Suprapubic skin (tissue), 3 donors: Measurements from ENCODE around the gene CCDC112.

ENCODE experiments used
- EP300 ChIP-seq: sonication (generic); formaldehyde crosslinking; IDR thresholded peaks from one replicate; pipeline ENCODE4 v1.6.1; 2017; ENCODE audit warnings: antibody characterized with exemption
- POLR2A ChIP-seq, 2 donors: fragments of 450-650 bp; IDR thresholded peaks; one replicate each; pipeline ENCODE4 v1.6.1; 2017; ENCODE audit warnings: antibody characterized with exemption in 2 of 2, mild to moderate bottlenecking in 2 of 2, moderate library complexity in 2 of 2
- TF ChIP-seq, protein P1 (sequence below), 2 donors: fragments of 200-600 bp in 1 of 2; fragments of 450-650 bp in 1 of 2; sonication (generic) in 1 of 2; IDR thresholded peaks; one replicate each; pipeline ENCODE4 v1.5.1; 2016 to 2019; ENCODE audit warnings: antibody characterized with exemption in 2 of 2, mild to moderate bottlenecking in 1 of 2, moderate library complexity in 1 of 2

DNA sequence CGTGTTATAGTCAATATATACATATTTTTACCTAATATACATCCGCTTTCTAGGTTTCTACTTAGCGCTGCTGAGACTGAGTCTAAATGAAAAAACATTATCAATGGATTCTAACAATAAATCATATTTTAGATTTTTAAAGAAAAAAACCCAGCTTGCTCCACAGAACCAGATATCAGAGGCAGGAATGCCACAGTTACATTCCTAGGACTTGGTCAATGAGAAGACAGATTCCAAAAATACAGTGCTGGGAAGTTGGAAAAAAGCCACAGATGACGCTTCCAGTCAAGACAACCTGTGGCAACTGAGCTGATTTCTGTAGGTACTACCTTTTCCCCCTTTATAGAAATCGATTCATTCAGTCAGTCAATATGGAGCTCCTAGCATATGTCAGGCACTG, 577 bp upstream of the CCDC112 start:
- TF ChIP-seq, protein P1, sequence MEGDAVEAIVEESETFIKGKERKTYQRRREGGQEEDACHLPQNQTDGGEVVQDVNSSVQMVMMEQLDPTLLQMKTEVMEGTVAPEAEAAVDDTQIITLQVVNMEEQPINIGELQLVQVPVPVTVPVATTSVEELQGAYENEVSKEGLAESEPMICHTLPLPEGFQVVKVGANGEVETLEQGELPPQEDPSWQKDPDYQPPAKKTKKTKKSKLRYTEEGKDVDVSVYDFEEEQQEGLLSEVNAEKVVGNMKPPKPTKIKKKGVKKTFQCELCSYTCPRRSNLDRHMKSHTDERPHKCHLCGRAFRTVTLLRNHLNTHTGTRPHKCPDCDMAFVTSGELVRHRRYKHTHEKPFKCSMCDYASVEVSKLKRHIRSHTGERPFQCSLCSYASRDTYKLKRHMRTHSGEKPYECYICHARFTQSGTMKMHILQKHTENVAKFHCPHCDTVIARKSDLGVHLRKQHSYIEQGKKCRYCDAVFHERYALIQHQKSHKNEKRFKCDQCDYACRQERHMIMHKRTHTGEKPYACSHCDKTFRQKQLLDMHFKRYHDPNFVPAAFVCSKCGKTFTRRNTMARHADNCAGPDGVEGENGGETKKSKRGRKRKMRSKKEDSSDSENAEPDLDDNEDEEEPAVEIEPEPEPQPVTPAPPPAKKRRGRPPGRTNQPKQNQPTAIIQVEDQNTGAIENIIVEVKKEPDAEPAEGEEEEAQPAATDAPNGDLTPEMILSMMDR (IDR thresholded peaks at IDR 0.05): no peak
- TF ChIP-seq POLR2A (IDR thresholded peaks at IDR 0.05) (no peak), EP300 (no peak)
